OCI-LY1 (cell line): Measurements from ENCODE around the gene GRAMD1B.

Experiments
- H2AFZ ChIP-seq: fragments of 200-600 bp; sonication (generic), shearing (Covaris generic); 2 replicates; pipeline ENCODE4 v1.6.0; 2014; ENCODE audit warnings: antibody characterized with exemption, mild to moderate bottlenecking, low read length
- H3F3A ChIP-seq: fragments of 200-600 bp; sonication (generic), shearing (Covaris generic); 2 replicates; pipeline ENCODE4 v1.6.0; 2014; ENCODE audit warnings: mild to moderate bottlenecking, antibody characterized with exemption, low read length, moderate library complexity; ENCODE audit not compliant: insufficient read depth
- H3K27ac ChIP-seq: fragments of 200-600 bp; sonication (generic); 2 replicates; pipeline ENCODE4 v1.5.1; 2014; ENCODE audit warnings: low read length, mixed run types, mild to moderate bottlenecking, low read depth; ENCODE audit not compliant: poor library complexity, severe bottlenecking
- H3K27me3 ChIP-seq: fragments of 200-600 bp; sonication (generic); 2 replicates; pipeline ENCODE4 v1.6.0; 2014; ENCODE audit warnings: antibody characterized with exemption, mild to moderate bottlenecking, low read length, moderate library complexity; ENCODE audit not compliant: insufficient read depth
- H3K36me3 ChIP-seq: fragments of 200-600 bp; sonication (generic); 2 replicates; pipeline ENCODE4 v1.6.1; 2014; ENCODE audit warnings: mild to moderate bottlenecking, antibody characterized with exemption, low read length, moderate library complexity, mixed read lengths; ENCODE audit not compliant: insufficient read depth
- H3K4me1 ChIP-seq: fragments of 200-600 bp; sonication (generic); 2 replicates; pipeline ENCODE4 v1.5.1; 2014; ENCODE audit warnings: mild to moderate bottlenecking, low read length, moderate library complexity; ENCODE audit not compliant: insufficient read depth, severe bottlenecking
- H3K4me2 ChIP-seq: fragments of 200-600 bp; sonication (generic), shearing (Covaris generic); 2 replicates; pipeline ENCODE4 v1.6.1; 2014; ENCODE audit warnings: low read length
- H3K4me3 ChIP-seq: fragments of 200-600 bp; sonication (generic); 2 replicates; pipeline ENCODE4 v1.5.1; 2014; ENCODE audit warnings: low read length, low read depth, mild to moderate bottlenecking, mixed read lengths; ENCODE audit not compliant: poor library complexity, severe bottlenecking
- H3K79me2 ChIP-seq: fragments of 200-600 bp; shearing (Covaris generic); 2 replicates; pipeline ENCODE4 v1.6.1; 2016; ENCODE audit warnings: mixed run types, low read length, mixed read lengths; ENCODE audit not compliant: insufficient read depth
- H3K9ac ChIP-seq: fragments of 200-600 bp; sonication (generic), shearing (Covaris generic); 2 replicates; pipeline ENCODE4 v1.6.1; 2014; ENCODE audit warnings: mild to moderate bottlenecking, low read length, mixed read lengths
- H3K9me2 ChIP-seq: fragments of 200-600 bp; sonication (generic), shearing (Covaris generic); 2 replicates; pipeline ENCODE4 v1.6.1; 2014; ENCODE audit warnings: low read depth, mild to moderate bottlenecking, low read length, mixed read lengths
- H3K9me3 ChIP-seq: fragments of 200-600 bp; shearing (Covaris generic); 2 replicates; pipeline ENCODE4 v1.6.1; 2014; ENCODE audit warnings: low read length, mixed read lengths
- H4K20me1 ChIP-seq: fragments of 200-600 bp; sonication (generic), shearing (Covaris generic); 2 replicates; pipeline ENCODE4 v1.6.0; 2016; ENCODE audit warnings: mild to moderate bottlenecking, low read length; ENCODE audit not compliant: insufficient read depth
- EZH2 ChIP-seq: fragments of 200-600 bp; sonication (generic), shearing (Covaris generic); IDR thresholded peaks from 2 replicates; pipeline ENCODE4 v1.8.0; 2017; ENCODE audit warnings: borderline replicate concordance, mixed run types, mild to moderate bottlenecking, antibody characterized with exemption, low read length, moderate library complexity, mixed read lengths
- TF ChIP-seq, protein P1 (sequence below): fragments of 200-600 bp; sonication (generic), shearing (Covaris generic); IDR thresholded peaks from 2 replicates; pipeline ENCODE4 v1.5.1; 2017; ENCODE audit warnings: mild to moderate bottlenecking, antibody characterized with exemption, low read length, moderate library complexity, mixed read lengths

Gene GRAMD1B

DNA sequence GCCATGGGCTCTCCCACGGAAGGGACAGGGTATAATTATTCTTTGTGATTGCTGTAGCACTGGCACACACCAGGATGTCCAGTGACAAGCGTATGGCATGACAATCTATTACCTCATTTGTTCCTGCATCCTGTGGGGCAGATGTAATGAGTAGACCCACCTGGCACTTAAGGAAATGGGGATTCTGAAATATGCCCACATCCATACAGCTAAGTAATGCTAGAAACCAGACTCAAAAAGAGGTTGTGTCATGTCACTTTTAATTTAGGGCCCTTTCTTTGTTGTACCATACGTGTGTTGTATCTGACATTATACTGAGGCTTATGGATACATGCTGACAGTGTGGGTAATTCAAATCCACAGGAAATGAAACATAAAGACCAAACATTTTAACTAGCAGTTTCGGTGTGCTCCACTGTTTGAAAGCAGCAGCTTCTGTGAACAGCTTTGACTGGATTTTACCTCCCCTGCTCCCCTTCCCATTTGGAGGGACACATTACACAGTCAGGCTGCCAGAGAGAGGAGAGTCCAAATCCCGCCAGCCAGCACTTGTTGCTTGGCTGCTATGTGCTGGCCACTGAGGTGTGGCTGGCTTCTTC lies 21.2 kb downstream of the GRAMD1B start:
- Histone ChIP-seq H4K20me1 (no peaks in the 10 kb centered on the region), H3K9me2 (no peaks in the 10 kb centered on the region), H3K79me2 (no peaks in the 10 kb centered on the region), H3K27me3 (no peaks in the 10 kb centered on the region), H2AFZ (no peak overlapping the region), H3K4me3 (no peak overlapping the region), H3K36me3 (no peaks in the 10 kb centered on the region), H3K9me3 (no peaks in the 10 kb centered on the region), H3F3A (no peaks in the 10 kb centered on the region), H3K27ac (no peak overlapping the region), H3K9ac (no peak overlapping the region), H3K4me2 (no peak overlapping the region), H3K4me1 (no peaks in the 10 kb centered on the region)
- TF ChIP-seq EZH2: no peak
- TF ChIP-seq, protein P1, sequence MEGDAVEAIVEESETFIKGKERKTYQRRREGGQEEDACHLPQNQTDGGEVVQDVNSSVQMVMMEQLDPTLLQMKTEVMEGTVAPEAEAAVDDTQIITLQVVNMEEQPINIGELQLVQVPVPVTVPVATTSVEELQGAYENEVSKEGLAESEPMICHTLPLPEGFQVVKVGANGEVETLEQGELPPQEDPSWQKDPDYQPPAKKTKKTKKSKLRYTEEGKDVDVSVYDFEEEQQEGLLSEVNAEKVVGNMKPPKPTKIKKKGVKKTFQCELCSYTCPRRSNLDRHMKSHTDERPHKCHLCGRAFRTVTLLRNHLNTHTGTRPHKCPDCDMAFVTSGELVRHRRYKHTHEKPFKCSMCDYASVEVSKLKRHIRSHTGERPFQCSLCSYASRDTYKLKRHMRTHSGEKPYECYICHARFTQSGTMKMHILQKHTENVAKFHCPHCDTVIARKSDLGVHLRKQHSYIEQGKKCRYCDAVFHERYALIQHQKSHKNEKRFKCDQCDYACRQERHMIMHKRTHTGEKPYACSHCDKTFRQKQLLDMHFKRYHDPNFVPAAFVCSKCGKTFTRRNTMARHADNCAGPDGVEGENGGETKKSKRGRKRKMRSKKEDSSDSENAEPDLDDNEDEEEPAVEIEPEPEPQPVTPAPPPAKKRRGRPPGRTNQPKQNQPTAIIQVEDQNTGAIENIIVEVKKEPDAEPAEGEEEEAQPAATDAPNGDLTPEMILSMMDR: no peak

DNA sequence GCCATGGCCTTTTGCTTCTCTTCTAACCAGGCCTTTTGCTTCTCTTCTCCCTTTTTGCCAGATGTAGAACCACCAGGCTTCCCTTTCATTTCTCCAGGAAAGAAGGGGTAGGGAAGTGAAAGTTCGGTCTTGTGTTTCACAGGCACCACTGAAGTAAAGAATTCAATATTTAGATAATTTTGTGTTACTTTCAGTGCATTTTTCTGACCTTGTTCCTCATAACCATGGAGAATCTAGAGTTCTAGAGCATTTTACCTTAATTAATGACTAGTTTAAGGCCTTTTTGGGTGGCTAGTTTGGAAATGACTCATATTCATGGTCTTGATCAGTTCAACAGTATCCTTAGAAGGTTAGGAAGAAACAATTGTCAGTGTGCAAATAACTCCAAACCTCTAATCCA lies 22.7 kb downstream of the GRAMD1B start:
- Histone ChIP-seq H4K20me1 (no peaks in the 10 kb centered on the region), H3K36me3 (no peaks in the 10 kb centered on the region), H3K27me3 (no peaks in the 10 kb centered on the region), H3K9me2 (no peaks in the 10 kb centered on the region), H3K9ac (no peak overlapping the region), H3K9me3 (no peaks in the 10 kb centered on the region), H3K4me3 (no peak overlapping the region), H3K79me2 (no peaks in the 10 kb centered on the region), H3K4me2 (no peak overlapping the region), H3K27ac (no peak overlapping the region), H2AFZ (no peak overlapping the region), H3K4me1 (no peaks in the 10 kb centered on the region), H3F3A (no peaks in the 10 kb centered on the region)
- TF ChIP-seq, protein P1: no peak
- no peak for TF ChIP-seq EZH2

DNA sequence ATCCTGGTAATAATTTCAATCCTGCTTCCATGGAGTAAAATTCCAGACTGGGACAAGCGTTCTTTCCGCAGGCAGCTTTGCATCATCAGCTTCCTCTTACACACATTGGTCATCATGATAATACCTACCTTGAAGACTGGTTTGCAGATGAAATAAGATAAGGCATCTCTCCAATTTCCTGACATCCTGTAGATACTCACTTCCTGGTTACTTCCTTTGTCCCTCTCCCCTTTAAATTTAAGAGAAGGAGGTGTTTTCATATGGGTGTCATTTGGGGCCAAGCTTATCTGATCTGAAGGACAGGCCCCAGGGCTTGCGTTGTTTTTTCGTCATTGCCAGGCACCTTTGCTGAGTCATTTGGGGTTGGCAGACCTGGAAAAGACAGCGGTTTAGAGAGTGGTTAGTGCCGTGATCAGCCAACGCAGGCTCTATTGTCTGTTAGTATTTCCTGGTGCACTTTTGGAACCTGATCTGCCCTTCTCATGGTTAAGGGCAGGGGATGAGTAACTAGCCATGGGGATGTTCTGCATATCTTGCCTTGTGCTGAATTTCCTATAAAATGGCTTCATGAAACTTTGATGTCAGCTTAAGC lies 24.1 kb downstream of the GRAMD1B start:
- TF ChIP-seq, protein P1: no peak
- no peak for TF ChIP-seq EZH2
- no peak overlapping the region for H3K4me2 ChIP-seq
- no peaks in the 10 kb centered on the region for H4K20me1 ChIP-seq
- H3K4me1 ChIP-seq: no peaks in the 10 kb centered on the region
- H3K27ac ChIP-seq: no peak overlapping the region
- H3K79me2 ChIP-seq: no peaks in the 10 kb centered on the region
- no peak overlapping the region for H2AFZ ChIP-seq
- H3K4me3 ChIP-seq: no peak overlapping the region
- no peaks in the 10 kb centered on the region for H3F3A ChIP-seq
- no peaks in the 10 kb centered on the region for H3K36me3 ChIP-seq
- no peaks in the 10 kb centered on the region for H3K9me2 ChIP-seq
- H3K9ac ChIP-seq: no peak overlapping the region
- H3K9me3 ChIP-seq: no peaks in the 10 kb centered on the region
- no peaks in the 10 kb centered on the region for H3K27me3 ChIP-seq
